NK-92 treated with Interleukin-12 subunit alpha and Interleukin-12 subunit beta, amount 100 ng/mL, for 24 hours (cell line): Measurements from ENCODE around the gene KNCN.

Experiments used
- DNase-seq: peaks from one replicate; lab custom pipeline; 2025; lab: John Stamatoyannopoulos, UW

Gene KNCN

DNA sequence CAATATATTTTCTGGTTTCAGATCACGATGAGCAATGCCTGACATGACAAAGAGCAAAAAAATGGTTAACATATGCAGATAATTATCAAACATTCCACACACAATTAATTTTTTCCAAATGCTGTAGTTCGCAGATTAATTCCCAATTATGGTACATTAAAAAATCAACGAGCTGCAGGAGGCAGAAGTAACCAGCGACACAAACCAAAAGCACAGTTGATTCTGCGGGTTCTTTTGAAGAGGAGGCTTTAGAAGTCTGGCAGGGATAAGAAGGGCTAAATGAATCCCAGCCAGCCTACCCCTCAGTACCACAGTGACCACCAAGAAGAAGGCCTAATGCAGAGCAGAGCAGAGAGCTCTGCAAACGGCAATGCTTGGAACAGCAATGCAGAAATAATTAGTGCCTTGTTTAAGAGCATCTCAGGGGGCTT is 17.0 kb upstream of the KNCN start:
- no peak for DNase-seq

DNA sequence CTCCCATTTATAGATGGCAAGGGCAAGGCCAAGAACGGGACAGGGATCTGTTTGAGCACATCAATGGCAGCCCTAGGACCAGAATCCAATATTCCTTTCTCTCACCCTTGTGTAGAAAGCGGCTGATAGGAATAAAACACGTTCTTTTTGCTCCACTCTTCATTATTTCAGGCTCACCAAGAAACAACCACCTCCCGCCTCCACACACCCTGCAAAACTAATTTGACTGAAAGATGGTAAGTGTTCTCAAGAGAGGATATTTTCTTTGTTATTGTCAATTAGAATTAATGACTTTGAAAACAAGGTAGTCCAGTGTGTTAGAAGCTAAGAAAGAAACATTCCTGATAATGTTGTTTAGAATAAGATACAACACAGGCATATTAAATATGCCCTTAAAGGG is 11.9 kb upstream of the KNCN start:
- no peak for DNase-seq

DNA sequence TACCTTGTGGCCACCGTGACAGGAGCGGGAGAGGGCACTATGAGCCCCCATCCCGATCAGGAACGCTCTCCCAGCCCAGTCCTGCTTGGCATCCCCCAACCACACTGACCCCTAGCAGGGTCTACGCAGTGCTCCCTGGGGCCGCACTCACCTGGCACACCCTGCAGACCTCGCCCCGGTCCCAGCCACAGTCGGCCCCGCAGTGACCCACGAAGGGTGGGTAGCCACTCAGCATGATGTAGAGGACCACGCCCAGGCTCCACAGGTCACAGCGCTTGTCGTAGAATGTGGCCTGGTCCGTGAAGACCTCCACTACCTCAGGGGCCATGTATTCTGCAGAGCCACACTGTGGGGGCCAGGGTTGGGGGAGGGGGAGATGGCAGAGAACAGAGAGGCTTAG is 11.1 kb upstream of the KNCN start:
- DNase-seq, result no peak

DNA sequence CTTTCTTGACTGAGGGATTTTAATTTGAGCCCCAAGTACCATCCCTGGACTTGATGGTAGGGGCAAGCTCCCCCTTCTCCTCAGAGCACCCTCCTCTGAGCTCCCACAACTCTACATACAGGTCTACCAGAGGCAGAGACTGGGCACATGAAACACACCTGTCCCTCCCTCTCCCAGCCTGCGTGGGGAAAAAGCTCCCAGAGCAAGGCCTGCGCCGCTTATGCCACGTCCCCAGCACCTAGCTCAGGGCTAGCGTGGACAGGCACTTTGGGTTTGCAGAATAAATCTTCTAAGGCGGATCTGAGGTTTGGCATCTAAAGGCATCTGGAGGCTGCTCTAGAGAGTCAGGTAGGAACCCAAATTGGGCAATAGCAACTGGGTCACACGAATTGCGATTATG is 7.5 kb upstream of the KNCN start:
- no peak for DNase-seq

DNA sequence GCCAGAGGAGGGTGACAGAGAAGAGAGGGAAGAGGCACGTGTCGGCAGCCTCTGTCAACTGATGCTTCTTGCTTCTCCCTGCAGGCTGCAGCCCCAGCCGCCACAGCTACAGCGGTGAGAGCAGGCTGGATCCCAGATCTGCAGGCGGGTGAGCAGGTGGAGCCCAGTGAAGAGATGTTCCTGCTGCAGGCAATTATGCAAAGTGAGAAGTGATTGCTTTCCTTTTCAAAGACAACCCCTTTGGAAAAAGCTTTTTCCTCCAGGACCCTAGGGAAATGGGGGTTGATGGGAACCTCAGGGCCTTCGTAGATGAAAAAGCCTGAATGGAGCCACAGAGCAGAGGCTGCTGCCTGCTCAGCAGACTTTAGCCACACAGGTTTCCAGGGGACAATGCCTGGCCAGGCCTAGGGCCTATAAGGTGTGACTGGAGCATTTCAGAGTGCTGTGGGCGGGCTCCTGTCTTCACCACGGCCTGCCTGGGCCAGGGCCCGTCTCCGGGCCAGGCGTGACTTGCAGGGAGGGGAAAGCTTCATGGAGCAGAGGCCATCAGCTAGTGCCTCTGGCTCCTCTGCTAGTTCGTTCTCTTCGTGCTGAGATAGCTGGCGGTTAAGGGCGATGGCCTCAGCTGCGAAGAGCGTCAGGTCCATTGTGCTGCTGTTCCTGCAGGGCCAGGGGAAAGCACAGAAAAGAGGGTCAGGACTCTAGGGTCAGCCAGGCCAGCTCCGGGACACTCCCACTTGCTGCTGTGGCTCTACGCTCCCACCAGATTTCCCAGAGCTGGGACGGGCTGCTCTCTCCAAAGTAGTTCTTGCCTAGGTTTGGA is 6.9 kb upstream of the KNCN start:
- no peak for DNase-seq

DNA sequence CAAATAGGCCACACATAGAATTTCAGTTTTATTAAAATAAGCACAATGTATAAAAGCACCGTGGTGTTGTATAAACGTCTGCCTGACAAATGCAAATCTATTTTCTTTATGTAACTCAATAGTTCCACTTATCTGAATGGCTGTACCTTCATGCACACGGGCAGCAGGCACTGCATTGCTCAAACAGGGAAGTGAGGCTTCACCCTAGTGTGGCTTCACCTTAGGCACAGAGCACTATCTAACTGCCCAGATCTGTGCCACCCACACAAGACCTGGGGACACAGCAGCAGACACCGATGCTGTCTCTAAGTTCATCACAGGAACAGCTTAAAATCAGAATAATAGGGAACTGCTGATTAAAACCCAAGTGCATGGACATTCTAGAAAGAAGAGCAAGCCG is 6.0 kb upstream of the KNCN start:
- no peak for DNase-seq

DNA sequence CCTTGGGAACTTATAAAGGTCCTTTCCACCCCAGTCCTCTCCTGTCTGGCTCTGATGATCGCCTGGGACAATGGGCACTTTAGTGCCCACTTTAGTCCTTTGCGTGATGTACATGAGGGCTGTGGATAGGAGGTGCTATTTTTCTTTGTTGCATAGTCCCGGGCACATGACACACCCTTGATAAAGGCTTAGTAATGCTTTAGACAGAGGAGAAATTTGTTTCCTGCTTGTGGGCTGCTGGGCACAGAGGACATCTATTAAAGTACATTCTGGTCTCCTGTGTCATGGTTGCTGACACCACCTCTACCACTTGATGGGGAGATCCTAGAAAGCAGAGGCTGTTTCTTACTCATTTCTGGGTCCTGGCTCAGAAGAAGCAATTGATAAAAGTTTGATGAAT is 5.4 kb upstream of the KNCN start:
- no peak for DNase-seq

DNA sequence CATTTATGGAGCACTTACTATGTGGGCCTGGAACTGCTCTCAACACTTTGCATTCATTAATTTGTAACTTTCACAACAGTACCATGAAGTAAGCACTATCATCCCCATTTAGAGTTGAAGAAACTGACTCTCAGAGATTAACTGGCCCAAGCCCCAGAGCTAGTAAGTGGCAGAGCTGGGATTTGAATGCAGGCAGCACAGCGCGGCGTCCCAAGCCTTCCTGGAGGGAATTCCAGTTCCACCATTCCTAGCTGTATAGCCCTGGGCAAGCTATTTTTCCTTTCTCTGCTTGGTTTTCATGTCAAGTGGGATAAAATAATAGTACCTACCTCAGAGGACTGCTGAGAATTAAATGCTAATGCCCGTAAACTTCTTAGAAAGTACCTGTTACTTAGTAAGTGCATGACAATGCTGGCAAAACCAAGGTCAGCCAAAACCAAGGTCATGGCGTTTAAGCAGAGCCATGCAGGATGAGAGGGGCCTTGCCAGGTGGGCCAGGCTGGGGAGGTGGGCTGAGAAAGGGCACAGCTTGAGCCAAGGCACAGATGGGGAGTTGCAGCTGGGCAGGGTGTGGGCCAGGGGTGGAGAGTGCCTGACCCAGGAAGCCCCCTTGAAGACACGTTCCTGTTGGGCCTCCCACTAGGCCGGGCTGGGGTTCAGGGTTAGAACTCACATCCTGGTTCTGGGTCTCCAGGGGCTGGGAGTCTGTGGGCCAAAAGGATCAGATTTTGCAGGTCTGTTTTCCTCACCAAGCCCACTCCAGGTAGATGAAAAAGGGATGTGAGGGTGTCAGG is 4.6 kb upstream of the KNCN start:
- no peak for DNase-seq

DNA sequence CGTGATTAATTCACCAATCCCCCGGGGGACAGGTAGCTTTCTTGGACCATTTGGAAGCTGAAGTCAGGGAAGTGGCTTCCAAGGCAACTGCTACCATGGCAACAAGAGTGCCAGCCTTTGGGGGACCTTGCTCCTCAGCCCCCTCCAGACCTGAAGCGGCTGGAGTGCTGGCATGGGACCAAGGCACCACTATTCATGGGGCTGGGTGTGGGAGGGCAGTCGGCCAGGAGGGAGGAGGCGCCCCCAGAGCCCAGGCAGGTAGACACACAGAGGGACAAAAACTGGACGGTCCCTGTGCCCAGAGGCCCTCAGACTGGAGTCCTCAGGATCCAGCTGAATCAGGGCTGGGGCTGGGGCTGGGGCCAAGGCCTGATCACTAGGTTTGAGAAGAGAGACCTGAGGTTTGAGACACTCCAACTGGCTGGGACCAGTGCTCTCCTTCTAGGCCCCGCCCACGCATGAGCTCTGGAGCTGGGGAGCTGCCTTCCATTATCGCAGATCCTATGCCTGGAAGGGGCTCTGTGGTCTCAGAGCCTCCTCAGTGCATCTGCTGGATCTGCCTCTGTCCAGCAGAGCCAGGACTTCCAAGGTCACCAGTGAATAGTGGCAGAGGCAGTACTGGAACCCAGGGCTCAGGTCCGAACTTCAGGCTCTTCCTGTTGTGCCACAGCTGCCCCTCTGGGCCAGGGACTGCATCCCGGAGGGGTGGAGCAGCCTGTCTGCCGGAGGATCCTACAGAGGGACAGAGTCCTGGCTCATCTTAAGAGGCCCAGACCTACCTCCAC is 3.3 kb upstream of the KNCN start:
- DNase-seq, result no peak

DNA sequence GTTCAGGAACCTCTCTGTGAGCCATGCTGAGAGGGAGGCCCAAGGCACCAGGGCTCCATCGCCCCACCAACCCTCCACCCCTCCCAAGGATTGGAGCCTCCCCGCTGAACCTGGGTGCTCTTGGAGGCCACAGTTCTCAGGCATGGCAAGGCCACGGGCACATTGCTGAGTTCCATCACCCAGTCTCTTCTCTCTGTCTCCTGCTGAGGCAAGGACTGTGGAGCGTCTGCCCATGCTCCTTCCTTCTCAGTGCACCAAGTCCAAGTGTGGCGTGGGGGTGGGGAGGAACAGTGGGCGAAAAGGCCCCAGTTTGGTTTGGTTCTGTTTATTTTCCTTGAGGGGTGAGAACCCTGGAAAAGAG is 2.8 kb upstream of the KNCN start:
- DNase-seq, result no peak

DNA sequence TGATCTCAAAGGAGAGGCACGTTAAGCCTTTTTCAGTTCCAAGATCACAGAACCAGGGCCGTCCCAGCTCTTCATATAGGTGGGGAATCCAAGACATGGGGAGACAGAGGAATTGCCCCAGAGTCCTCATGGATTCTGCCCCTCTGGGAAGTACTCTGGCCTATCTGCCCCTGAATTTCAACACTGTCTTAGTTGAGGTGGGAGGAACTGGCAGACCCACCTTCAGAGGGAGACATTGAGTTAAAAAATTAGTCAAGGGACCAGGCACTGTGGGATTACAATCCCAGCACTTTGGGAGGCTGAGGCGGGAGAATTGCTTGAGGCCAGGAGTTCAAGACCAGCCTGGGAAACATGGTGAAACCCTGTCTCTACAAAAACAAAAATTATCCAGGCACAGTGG is 2.1 kb upstream of the KNCN start:
- no peak for DNase-seq

DNA sequence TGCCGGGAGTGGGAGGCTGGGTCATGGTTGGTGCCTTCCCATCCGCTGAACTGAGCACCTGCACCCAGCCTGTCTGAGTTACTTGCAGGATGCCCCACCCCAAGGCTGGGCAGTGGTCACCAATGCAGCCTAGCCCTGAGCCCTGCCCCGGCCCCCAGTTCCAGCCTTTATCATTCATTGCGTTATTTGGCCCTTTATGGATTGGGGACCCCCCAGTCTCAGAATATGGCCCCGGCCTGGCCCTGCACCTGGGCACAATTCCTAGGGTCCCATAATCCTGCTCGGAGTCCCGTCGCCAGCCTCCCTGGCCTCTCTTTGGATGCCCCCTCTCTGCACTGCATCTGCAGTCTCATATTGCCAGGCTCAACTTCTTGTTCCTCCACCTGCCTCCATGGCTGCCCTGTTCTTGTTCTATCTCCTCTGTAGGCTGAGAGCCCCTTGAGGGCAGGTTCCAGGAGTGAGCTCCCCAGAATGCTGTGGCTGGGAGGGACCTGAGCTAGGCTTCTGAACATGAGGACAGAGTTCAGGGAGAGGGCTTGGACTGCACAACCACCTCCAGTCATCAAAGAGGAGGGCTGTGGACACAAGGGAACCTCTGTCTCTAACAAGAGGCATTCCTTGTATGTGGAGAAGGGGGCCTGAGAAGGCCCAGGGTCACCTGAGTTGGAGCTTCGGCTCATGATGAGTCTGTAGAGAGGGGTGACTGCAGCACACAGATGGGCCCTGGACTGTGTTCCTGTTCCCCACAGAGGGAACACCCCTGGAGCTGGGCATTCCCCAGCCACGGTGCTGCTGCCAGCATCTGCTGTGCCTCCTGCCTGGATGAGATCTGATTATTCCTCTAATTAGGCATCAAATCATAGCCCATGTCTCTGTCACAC is 1.1 kb upstream of the KNCN start:
- DNase-seq, result no peak

DNA sequence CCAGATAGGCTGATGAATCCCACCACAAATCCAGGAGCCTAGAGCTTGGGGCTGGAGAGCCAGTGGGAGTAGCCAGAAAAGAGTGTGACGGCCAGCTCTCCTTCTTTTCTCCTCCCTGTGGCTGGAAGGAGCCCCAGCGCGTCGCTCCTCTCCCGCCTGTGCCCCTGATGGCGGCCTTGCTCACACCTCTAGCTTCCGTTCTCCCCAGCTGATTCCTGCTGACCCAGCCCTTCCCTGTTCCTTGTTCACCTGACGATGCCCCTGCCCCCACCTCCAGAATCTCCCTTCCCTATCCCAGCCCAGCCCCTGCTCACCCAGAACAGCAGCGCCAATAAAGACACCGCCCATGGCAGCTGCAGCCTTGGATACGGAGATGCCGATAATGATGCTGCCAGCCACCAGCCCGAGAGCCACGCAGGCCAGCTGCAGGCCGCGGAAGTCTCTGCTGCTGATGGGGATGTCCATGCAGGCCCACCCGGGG is 656 bp downstream of the KNCN start:
- DNase-seq, result no peak

DNA sequence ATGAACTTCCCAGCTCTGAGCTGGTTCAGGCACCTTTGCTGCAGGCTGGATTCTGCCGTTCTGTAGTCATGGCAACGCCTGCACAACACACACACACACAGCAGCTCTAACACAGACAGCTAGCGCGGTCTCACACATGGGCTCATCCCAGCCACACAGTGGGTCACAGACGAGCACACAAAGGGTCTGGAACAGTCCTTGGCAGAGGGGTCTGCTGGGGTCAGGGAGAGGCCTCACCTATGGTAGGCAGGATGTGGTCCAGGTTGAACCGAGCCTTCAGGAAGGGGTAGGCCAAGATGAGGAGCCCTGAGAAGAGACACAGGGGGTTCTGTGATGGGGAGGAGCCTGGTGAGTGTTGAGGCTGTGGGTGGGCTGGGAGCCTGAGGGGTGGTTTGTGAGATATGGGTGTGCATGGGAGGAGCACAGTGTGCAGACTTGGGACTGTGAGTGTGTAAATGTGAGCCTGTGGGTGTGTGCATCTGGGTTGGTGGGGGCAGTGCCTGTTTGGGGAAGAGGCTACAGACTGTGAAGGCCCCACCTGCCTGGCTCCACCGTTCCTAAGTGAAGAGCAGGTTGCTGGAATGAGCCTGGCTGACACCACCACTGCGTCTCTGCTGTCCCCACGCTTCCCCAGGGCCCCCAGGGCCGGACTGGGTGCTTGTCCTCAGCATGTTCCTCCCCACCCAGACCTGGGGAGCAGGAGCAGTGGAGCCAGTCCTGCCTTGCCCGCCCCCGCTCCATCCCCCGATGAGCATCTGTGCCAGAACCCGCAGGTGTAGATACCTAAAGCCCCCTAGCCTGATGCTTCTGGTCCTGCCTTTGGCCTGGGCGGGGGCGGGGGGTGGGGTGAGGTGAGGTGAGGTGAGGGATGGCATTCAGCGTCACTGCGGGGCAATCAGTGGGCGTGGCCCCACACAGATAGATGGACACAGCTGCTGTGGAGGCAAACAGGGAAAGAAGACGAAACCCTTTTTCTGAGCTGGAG is 1.5 kb downstream of the KNCN start:
- DNase-seq, result no peak

DNA sequence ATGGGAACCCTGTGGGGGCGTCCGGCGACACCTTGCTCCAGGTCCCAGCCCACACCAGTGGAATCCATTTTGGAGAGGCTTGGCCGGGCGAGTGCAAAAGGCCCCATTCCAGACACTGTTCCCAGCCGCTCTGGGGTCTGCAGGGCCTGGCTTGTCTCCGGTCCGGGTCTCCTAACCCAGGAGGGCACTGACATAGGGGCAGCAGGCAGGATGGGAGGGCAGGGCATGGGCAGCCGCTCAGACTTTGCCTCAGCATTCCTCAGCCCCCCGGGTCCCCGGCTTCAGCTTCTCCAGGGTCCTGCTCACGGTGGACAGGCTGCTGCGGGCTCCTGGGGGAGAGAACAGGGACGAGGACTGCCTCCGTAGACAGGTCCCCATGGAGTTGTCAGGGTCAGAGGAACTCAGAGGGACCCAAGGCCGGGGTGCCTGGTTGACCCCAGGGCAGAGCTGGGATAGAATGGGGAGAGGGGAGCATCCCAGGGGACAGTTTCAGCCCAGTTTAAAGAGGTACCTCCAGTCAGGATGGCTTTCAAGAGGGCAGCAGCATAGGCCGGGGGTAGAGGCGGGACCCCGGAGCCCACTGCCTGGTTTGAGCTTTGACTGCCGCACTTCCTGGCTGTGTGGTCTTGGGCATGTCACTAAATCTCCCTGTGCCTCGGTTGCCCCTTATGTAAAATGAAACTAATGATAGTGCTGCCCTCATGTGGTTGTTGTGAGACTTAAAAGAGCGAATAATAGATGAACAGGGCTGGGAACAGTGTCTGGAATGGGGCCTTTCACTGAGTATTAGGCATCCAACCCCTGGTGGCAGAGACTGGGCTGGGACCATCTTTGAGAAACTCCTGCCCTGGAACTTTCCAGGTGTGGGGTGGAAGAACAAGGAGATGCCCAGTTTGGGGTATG is 3.7 kb downstream of the KNCN start:
- no peak for DNase-seq

DNA sequence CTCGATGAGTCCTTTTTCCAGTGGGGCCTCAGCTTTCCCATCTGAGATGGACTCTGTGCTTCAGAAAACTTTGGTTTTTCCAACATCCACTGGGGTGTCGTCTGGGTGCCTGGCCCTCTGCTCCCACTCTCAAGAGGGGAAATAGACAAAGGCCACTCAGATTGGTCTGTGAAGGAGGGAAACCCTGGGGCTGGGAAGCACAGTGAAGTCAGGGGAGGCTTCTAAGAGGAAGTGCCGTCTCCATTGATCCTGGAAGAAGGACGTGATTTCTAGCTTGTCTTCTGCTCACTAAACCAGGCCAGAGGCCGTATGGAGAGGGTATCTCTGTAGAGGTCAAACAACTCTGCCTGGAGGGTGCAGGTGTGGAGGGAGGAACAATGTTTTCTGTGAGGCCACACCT is 5.2 kb downstream of the KNCN start:
- DNase-seq, result no peak

DNA sequence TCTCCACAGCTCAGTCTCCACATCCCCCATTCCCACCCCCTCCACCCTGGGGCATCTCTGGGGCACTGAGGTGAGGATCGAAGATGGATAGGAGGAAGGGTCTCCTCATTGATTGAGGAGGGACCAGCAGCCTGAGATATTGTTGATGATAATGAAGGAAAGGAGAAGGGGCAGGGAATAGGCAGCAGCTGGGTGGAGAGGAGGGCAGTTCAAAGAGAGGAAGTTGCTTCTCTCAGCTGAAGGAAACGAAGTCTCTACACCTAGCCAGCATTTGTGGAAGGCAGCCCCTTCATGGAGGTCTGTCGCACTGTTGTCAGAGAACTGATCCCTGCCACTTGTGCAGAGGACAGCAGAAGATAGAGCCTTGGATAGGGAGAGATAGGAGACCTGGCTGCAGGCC is 5.7 kb downstream of the KNCN start:
- no peak for DNase-seq

DNA sequence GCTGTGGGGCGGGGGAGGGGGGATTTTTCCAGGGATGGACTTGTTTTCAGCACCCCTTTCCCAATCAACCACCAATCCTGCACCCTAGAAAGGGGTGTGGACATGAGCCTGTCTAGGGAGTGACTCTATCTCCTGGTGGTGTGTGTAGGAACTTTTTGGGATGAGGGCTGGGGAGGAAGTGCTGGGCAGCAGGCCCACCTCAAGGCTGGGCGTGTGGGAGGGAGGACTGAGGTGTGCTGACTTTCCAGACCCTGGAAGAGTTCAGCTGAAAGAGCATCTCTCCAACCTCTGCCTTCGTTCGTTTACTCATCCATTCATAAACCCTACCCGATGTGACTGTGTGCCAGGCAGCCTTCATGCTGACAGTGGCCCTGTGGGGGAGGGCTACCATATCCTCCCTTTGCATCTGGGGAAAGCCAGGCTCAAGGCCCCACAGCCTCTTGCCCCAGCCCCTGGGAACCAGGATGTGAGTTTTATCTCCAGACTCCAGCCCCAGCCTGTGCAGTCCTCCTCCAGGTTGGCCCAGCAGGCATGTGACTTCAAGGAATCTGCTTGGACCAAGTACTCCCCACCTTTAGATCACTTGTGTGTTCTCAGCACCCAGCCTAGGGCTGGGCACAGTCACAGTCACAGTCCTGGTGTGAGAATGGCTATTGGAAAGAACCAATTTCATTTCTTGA is 6.7 kb downstream of the KNCN start:
- no peak for DNase-seq
